Motor neuron (in vitro differentiated cells): ENCODE results near the gene CSKMT. TPM values are rescaled to one million over a fixed set of nuclear protein-coding genes. Genes with fewer than 3 reads are reported as not detected.
A peak's percentile ranks its signal among the peaks of the same experiment; 100 is the strongest.
"Not testable (repeated sequence)": the region's sequence is repeated elsewhere in the genome, so short reads cannot be mapped to it uniquely, and the experiment has no call there.

Source experiments
- ATAC-seq, 8 experiments: fragments of 200-7000 bp; cut with Tn5 transposase; replicated peaks in 6 of 8; 2 replicates each; pipeline ENCODE4 v1.8.0; 2021; ENCODE audit warnings: mild to moderate bottlenecking in 8 of 8, moderate library complexity in 8 of 8
- H3K27ac ChIP-seq, 2 donors: fragments of 250-450 bp; sonication (Bioruptor Pico); 2 replicates each; pipeline ENCODE4 v1.9.0; 2021; ENCODE audit warnings: antibody characterized with exemption in 2 of 2, mild to moderate bottlenecking in 2 of 2, moderate library complexity in 1 of 2
- H3K4me1 ChIP-seq, 2 donors: fragments of 250-450 bp; sonication (Bioruptor Pico); replicated peaks in 1 of 2; 2 replicates each; pipeline ENCODE4 v1.6.1; 2021; ENCODE audit warnings: antibody characterized with exemption in 2 of 2, mild to moderate bottlenecking in 2 of 2, moderate library complexity in 1 of 2
- H3K4me3 ChIP-seq, 5 donors: fragments of 250-450 bp; sonication (Bioruptor Pico); 2 replicates each; pipeline ENCODE4 v1.9.0; 2021; ENCODE audit warnings: antibody characterized with exemption in 5 of 5, mild to moderate bottlenecking in 5 of 5, moderate library complexity in 4 of 5
- WGBS, 10 experiments: fragments of 450-650 bp; shearing (Covaris generic); methylation state at CpG; one replicate each; pipeline ENCODE4 v1.0.0; 2022; 5-methylcytosine and 5-hydroxymethylcytosine counted together
- in situ Hi-C, 9 experiments: fragments of 400-800 bp; cut with MboI; loops; one replicate each; pipeline ENCODE4 v1.15.0; 2021; ENCODE audit warnings: low sequenced_read_pairs in 9 of 9, low pct_unique_long_range_greater_than_20kb in 2 of 9; ENCODE audit not compliant: unreplicated experiment in 9 of 9
- total RNA-seq, 8 experiments: library from RNA; unstranded; fragments of 300-600 nt; gene quantifications; 2 replicates each; pipeline versions ENCODE4 v1.2.3 to v1.2.4, GENCODE V29; 2022

Gene CSKMT, protein sequence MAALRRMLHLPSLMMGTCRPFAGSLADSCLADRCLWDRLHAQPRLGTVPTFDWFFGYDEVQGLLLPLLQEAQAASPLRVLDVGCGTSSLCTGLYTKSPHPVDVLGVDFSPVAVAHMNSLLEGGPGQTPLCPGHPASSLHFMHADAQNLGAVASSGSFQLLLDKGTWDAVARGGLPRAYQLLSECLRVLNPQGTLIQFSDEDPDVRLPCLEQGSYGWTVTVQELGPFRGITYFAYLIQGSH
- total RNA-seq: 10 to 100 TPM; 25.7 to 90.2 (median 37.9) TPM

DNA sequence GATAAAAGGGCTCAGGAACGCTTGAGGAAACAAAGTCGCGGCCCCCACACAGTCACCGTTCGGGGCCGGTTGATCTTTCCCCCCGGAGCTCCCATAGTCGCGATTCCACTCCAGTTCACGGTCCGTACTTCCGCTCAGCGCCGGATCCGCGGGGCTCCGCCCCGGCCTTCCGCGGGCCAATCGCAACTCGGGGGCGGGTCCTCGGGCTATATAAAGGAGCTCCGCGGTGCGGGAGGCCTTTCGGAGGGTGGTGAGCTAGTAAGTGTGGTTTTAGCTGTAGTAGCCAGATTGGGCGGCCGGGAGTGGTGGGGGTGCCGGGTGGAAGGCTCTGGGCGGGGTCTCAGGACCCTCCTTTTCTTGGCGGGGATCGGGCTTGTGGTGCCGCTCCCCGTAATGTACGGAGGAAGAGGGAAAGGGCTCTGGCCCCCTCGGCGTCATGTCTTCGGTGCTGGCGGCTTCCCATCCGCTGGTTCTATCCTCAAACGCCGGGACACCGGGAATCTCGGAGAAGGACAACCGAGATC, at the start of gene CSKMT, which contains the start of gene C11orf98:
CSKMT (plus strand) TSS at position 238 of the 524 bp plus-strand sequence. CDS start 568 bp downstream, outside the sequence.
C11orf98 (minus strand) TSS at position 136 of the 524 bp plus-strand sequence; CDS start at position 95, 41 bp downstream.
- peak within 1 kb of the TSS; percentile 71 to 77 for H3K27ac ChIP-seq
- peak; percentile 83 to 91 (median 90) for ATAC-seq
- in situ Hi-C loops: no loop called here
- peaks cover 14 to 16% of the 10 kb centered on the region in 2 donors for H3K4me1 ChIP-seq
- WGBS, 10 experiments: 0% methylated on average over 1 to 9 of the region's 47 CpGs; no CpG with 5 or more reads in 4 of the 10 experiments
- peak within 1 kb of the TSS; percentile 63 to 87 (median 70) for H3K4me3 ChIP-seq

DNA sequence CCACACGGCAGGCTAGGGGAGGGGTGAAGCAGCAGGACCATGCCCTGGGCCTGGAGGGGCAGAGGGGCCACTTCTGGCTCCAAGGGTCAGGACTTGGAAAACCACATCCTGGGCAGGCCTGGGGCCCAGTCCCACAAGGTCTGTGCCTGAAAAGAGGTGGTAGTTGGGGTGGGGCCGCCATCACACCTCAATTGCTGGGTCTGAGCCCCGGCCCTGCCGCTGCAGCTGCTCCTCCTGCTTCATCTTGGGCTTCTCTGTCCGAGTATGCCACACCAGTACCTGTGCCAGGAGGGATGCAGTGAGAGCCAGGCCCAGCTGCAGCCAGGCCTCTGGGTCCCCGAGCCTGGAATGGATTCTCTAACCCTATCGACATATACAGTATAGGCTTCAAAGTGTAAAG, 49.6 kb upstream of the CSKMT start:
- no peak for ATAC-seq
- in situ Hi-C loops: no loop called here
- 75 to 100% (median 86%) methylated on average over 1 to 3 of the region's 7 CpGs; no CpG with 5 or more reads in 6 of the 10 experiments for WGBS, 10 experiments
- Histone ChIP-seq H3K4me3 (no peak overlapping the region), H3K27ac (no peak overlapping the region), H3K4me1 (peaks cover 3 to 4% of the 10 kb centered on the region in 2 donors)

DNA sequence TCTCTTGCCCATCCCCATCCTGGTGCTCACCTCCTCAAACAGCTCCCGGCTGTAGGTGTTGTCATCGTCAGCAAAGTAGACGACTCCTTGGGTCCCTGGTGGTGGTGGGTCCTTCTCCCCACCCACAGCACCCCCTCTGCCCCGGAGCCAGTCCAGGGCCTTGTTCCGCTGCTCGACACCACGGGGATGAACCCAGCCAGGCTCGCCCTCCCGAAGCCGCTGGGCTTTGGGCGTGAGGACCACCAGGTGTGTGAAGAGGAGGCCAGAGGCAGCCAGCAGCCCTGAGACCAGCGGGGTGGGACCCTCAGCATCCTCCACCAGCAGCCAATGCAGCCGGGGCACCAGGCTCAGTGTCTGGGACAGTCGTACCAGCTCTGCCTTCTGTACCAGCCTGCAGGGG, 48.2 kb upstream of the CSKMT start:
- 100% methylated on average over 1 to 3 of the region's 14 CpGs; no CpG with 5 or more reads in 8 of the 10 experiments for WGBS, 10 experiments
- in situ Hi-C loops, H3K4me1 ChIP-seq, H3K27ac ChIP-seq, H3K4me3 ChIP-seq, ATAC-seq: not testable (repeated sequence)

DNA sequence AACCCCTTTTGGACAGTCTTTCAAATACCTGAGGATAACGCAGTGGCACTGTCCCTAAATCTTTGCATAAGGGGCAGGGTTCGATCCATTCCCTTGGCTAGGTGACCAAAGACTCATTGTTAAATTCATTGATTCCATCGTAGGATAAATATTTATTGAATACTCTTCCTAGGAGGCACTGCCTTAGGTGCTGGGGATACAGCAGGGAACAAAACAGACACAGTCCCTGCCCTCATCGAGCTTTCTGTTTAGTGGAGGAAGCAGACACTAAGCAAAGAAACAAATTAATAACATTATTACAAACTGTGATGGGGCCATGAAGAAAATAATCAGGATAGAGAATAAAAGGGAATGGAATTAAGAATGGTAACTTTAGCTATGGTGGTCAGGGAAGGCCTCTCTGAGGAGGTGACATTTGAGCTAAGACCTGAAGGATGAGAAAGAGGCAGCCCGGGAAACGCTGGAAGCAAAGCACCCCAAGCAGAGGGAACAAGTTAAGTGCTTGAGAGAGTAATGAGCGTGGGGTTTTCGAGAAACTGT, 44.0 kb upstream of the CSKMT start:
- H3K4me1 ChIP-seq: peaks cover 12 to 14% of the 10 kb centered on the region in 2 donors
- H3K27ac ChIP-seq: peak overlapping the region; percentile 78 to 85
- WGBS, 10 experiments: 10 to 83% (median 30%) methylated on average over 3 to 7 of the region's 8 CpGs; no CpG with 5 or more reads in 1 of the 10 experiments
- in situ Hi-C loops: no loop called here
- no peak for ATAC-seq
- peak overlapping the region; percentile 53 to 88 (median 59) for H3K4me3 ChIP-seq

DNA sequence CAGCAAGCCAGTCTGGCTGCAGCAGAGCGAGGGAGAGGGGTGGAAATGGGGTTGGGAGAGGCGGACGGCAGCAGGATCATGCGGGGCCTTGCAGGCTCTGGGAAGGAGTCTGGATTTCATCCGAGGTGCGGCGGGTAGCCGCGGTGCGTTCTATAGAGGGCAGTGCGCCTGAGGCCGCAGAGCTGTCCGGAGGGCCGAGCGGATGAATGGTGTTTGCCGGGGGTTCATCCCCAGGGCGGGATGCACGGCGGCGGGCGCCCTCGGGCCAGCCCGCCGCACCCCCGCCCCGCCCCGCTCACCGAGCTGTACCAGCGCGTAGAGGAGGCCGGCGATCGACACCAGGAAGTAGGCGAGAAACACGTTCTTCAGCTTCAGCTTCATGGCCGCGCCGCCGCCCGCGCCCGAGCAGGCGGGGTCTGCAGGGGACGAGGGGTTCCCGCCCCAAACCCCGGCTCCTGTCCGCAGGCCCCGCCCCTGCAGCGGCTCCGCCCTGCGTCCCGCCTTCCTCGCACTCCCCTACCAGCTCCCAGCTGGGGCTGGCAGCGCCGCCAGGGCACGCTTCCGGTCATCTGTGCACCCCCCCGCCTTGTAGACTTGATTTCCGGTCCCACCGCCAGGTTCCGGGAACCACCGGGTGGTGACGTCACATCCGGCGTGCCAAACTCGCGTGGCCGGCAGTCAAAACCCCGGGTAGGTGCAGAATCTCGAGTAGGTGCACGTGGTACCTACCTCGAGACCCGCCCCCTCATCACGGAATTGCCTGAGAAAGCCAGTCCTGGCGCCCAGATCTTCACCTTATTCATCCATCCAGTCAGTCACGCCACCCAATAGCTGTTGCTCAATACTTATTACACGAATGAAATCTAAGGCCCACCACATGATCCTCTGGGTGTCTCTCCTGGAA, 43.3 kb upstream of the CSKMT start, which contains the start of gene B3GAT3:
B3GAT3 (minus strand) TSS at position 420 of the 904 bp plus-strand sequence; CDS start at position 381, 39 bp downstream.
- 0 to 54% (median 10%) methylated on average over 1 to 7 of the region's 77 CpGs; no CpG with 5 or more reads in 2 of the 10 experiments for WGBS, 10 experiments
- Histone ChIP-seq H3K4me1 (peaks cover 12 to 14% of the 10 kb centered on the region in 2 donors), H3K4me3 (peak within 1 kb of the TSS; percentile 53 to 88 (median 59)), H3K27ac (peak within 1 kb of the TSS; percentile 78 to 92)
- peak; percentile 90 to 97 (median 96) for ATAC-seq
- in situ Hi-C loops: no loop called here

DNA sequence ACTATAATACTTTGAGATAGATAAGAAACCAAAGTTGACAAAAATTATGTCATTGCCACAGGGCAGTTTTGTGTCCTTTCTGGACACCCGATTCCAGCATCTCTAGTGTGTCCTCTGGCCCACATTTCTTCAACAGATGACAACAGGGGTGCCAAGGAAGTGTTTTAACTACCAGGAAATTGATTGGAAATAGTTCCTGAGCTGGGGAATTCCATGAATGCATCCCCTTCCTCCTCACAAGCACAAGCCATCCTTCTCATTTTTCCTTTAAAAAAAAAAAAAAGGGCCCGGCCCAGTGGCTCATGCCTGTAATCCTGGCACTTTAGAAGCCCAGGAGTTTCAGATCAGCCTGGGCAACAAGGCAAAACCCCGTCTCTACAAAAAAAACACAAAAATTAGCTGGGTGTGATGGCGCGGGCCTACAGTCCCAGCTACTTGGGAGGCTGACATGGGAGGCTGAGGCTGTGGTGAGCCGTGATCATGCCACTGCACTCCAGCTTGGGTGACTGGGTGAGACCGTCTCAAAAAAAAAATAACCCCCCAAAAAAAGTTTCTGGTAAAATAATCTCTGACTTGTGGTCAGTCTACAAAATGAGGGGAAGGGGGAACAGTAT, 42.5 kb upstream of the CSKMT start:
- WGBS, 10 experiments: 58 to 94% (median 90%) methylated on average over 2 to 5 of the region's 7 CpGs; no CpG with 5 or more reads in 4 of the 10 experiments
- Histone ChIP-seq H3K4me3 (peak overlapping the region; percentile 15 to 88 (median 59)), H3K4me1 (peaks cover 12 to 14% of the 10 kb centered on the region in 2 donors), H3K27ac (peak overlapping the region; percentile 78 to 92)
- in situ Hi-C loops: no loop called here
- ATAC-seq: no peak

DNA sequence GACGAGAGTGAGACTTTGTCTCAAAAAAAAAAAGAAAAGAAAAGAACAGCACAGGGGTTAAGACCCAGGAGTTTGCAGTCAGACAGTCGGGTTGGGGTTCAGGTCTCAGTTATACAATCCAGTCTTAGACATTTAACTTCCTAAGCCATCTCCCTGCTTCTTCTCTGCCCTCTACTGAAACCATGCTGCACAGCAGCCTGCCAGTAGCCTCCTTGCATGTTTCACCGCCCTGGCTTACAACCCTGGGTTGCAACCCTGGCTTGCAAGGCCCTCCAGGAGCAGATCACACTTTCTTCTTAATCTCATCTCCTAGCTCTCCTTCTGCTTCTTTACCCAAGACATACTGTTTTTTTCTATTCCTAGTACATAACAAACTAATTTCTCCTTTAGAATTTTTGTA, 37.4 kb upstream of the CSKMT start:
- ATAC-seq: peak in 1 of 8 experiments; percentile 45
- in situ Hi-C loops: no loop called here
- 58 to 100% (median 98%) methylated on average over 1 to 3 of the region's 3 CpGs; no CpG with 5 or more reads in 2 of the 10 experiments for WGBS, 10 experiments

DNA sequence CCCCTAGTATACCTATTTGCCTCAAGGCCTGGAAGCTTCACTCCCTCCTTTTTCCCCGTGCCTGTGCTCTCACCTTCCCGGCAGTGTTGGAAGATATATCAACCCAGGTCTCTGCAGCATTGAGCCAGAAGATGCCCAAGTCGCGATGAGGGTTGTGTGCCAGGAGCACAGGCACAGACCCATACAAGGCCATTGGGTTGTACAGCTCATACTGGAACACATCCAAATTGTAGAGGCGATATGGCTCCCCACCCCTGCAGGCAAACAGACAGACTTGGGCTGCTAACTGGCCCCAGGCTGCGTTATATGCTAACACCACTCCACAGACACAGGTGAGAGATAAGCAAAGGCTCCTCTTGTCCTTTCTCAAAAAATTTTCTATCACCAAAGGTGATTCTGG, 32.6 kb upstream of the CSKMT start:
- no peak overlapping the region for H3K27ac ChIP-seq
- in situ Hi-C loops: no loop called here
- H3K4me1 ChIP-seq: no peaks in the 10 kb centered on the region
- 67 to 100% (median 90%) methylated on average over 1 to 6 of the region's 6 CpGs; no CpG with 5 or more reads in 6 of the 10 experiments for WGBS, 10 experiments
- H3K4me3 ChIP-seq: no peak overlapping the region
- no peak for ATAC-seq

More for the DNA sequence above, 37.4 kb upstream of the CSKMT start:
- H3K4me3 ChIP-seq: no peak overlapping the region
- H3K4me1 ChIP-seq: peaks cover under 1% of the 10 kb centered on the region in 2 donors
- no peak overlapping the region for H3K27ac ChIP-seq

DNA sequence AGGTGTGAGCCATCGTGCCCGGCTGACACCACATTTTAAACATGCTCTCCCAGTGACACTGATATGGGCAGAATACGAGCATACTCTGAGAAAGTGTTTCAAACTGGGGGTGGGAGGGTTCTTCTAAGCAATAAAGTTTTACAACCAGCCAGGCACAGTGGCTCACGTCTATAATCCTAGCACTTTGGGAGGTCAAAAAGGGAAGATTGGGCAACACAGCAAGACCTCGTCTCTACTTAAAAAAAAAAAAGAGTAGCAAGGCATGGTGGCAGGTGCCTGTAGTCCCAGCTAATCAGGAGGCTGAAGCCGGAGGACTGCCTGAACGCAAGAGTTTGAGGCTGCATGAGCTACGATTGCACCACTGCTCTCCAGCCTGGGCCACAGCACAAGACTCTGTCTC, 20.9 kb upstream of the CSKMT start:
- no peak overlapping the region for H3K4me3 ChIP-seq
- ATAC-seq: no peak
- in situ Hi-C loops: no loop called here
- WGBS, 10 experiments: 69 to 100% (median 96%) methylated on average over 1 to 7 of the region's 8 CpGs; no CpG with 5 or more reads in 2 of the 10 experiments
- H3K4me1 ChIP-seq: peaks cover 12 to 14% of the 10 kb centered on the region in 2 donors
- no peak overlapping the region for H3K27ac ChIP-seq

DNA sequence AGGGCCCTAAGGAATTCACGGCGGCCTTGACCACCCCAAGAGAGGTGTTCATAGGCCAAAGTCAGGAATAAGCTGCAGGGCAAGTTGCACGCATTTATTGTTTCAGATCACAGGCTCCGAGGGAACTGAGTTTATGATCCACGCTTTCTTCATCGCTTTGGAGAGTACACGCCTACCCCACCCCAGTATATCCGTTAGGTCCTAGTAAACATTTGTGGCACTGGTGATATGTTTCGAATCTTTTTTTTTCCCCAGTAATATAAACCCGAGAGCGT, 19.5 kb upstream of the CSKMT start:
- Histone ChIP-seq H3K27ac (peak overlapping the region; percentile 94 to 98), H3K4me1 (peaks cover 12 to 14% of the 10 kb centered on the region in 2 donors), H3K4me3 (peak overlapping the region; percentile 72 to 96 (median 92))
- 0 to 30% (median 5%) methylated on average over 2 to 9 of the region's 11 CpGs; no CpG with 5 or more reads in 4 of the 10 experiments for WGBS, 10 experiments
- peak in 2 of 8 experiments; percentile 4 to 5 for ATAC-seq
- in situ Hi-C loops: no loop called here

DNA sequence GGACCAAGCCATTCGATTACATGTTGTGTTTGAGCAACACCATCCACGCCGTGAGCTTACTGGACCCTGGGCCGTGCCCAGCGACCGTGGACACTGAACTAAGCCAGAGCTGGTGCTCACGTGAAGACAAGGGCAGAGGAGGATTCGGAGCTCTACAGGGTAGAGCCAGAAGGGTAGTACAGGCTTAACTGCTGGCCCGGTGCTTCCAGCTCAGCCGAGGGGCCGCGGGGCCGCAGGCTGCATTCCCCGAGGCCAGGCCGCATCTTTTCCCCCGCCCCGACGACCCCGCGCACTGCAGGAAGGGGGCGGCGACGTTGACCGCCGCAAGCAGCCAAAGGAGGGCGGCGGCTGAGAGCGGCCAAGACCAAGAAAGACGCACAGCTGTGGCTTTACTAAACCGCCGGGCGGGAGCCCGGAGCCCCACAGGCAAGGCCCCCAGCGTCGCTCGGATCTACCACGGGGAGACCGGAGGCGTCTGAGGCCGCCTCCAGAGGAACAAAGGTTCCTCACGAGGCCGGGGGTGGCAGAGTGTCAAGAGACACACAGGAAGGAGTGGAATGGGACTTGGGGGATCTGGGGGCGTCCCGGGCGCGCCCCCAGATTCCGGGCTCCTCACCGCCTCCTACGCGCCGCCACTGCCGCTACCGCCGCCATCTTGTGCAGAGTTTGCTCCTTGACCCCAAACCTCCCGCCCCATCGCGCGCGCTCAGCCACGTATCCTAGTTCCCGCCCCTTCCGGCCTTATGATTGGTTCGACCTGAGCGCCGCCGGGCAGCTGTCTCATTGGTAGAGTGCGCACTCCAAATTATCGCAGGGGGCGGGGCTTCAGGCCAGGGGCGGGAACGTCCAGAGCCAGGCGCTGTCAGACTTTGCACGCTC, 18.9 kb upstream of the CSKMT start, which contains the start of gene GANAB:
GANAB (minus strand) TSS at position 668 of the 879 bp plus-strand sequence; CDS start at position 654, 14 bp downstream.
- Histone ChIP-seq H3K4me3 (peak within 1 kb of the TSS; percentile 72 to 96 (median 92)), H3K4me1 (peaks cover 10 to 14% of the 10 kb centered on the region in 2 donors), H3K27ac (peak within 1 kb of the TSS; percentile 94 to 98)
- in situ Hi-C loops: no loop called here
- 0% methylated on average over 1 to 19 of the region's 73 CpGs; no CpG with 5 or more reads in 5 of the 10 experiments for WGBS, 10 experiments
- peak; percentile 95 to 98 (median 96) for ATAC-seq
